ENCODE data around the gene ADARB1. TPM values are rescaled to one million over a fixed set of nuclear protein-coding genes. Genes with fewer than 3 reads are reported as not detected.

The ADARB1 gene
- polyA plus RNA-seq, 1 donor (not counting 4 experiments of a cell fraction or from before 2014, with no cell fraction given): 13.0 TPM

GRCh38 chr21:45213392-45213791 is 139.0 kb downstream of the ADARB1 start:
- H3K27me3 ChIP-seq (ENCODE audit: control insufficient read depth, extremely low read depth, insufficient read depth, low read length): no peaks in the 10 kb centered on the region
- dilution Hi-C loops (cut with MboI; ENCODE audit: extremely low pct_ligation_motif_present, low sequenced_read_pairs): no loop called here
- no peak for FAIRE-seq
- no peak overlapping the region for H3K4me3 ChIP-seq (ENCODE audit: control insufficient read depth in 2 of 3, extremely low read depth in 1 of 3, insufficient read depth in 2 of 3, low read depth in 1 of 3, low read length in 3 of 3)
- no peak for DNase-seq (ENCODE audit: low read depth, low spot score)
- no peaks in the 10 kb centered on the region for H4K20me1 ChIP-seq (ENCODE audit: control insufficient read depth, extremely low read depth, insufficient read depth, low read length)
- no peaks in the 10 kb centered on the region for H3K79me2 ChIP-seq (ENCODE audit: control insufficient read depth, insufficient read depth, low read length)
- no peaks in the 10 kb centered on the region for H3K9me1 ChIP-seq (ENCODE audit: control insufficient read depth, extremely low read depth, insufficient read depth, low read length)
- no peak overlapping the region for H3K4me2 ChIP-seq (ENCODE audit: control insufficient read depth, extremely low read depth, insufficient read depth, low read depth, low read length)
- no peak overlapping the region for H2AFZ ChIP-seq (ENCODE audit: control insufficient read depth, low read length)
- no peaks in the 10 kb centered on the region for H3K9me3 ChIP-seq (ENCODE audit: control insufficient read depth, low read depth, low read length)
- no peak overlapping the region for H3K27ac ChIP-seq (ENCODE audit: control insufficient read depth, insufficient read depth, low read length)
- no peaks in the 10 kb centered on the region for H3K4me1 ChIP-seq (ENCODE audit: control insufficient read depth, extremely low read depth, insufficient read depth, low read length)
- TF ChIP-seq EZH2 (IDR thresholded peaks at IDR 0.05; ENCODE audit: low read length) (no peak), CTCF (optimal IDR thresholded peaks at IDR 0.05 in 1 of 3, IDR thresholded peaks at IDR 0.05 in 1 of 3, conservative IDR thresholded peaks at IDR 0.05 in 1 of 3; ENCODE audit: extremely low read depth in 1 of 3, insufficient read depth in 2 of 3, low read length in 3 of 3) (no peak)
- peaks cover 4 to 14% of the 10 kb centered on the region in 2 experiments for H3K36me3 ChIP-seq (ENCODE audit: control insufficient read depth in 2 of 2, extremely low read depth in 1 of 2, insufficient read depth in 2 of 2, low read length in 2 of 2)
- H3K9ac ChIP-seq (ENCODE audit: control insufficient read depth, extremely low read depth, insufficient read depth, low read length): no peak overlapping the region

GRCh38 chr21:45215213-45215612 is 140.8 kb downstream of the ADARB1 start:
- H3K9me3 ChIP-seq (ENCODE audit: control insufficient read depth, low read depth, low read length): no peaks in the 10 kb centered on the region
- no peaks in the 10 kb centered on the region for H3K9me1 ChIP-seq (ENCODE audit: control insufficient read depth, extremely low read depth, insufficient read depth, low read length)
- H3K27ac ChIP-seq (ENCODE audit: control insufficient read depth, insufficient read depth, low read length): no peak overlapping the region
- dilution Hi-C loops (cut with MboI; ENCODE audit: extremely low pct_ligation_motif_present, low sequenced_read_pairs): no loop called here
- H3K4me2 ChIP-seq (ENCODE audit: control insufficient read depth, extremely low read depth, insufficient read depth, low read depth, low read length): no peak overlapping the region
- TF ChIP-seq CTCF (optimal IDR thresholded peaks at IDR 0.05 in 1 of 3, IDR thresholded peaks at IDR 0.05 in 1 of 3, conservative IDR thresholded peaks at IDR 0.05 in 1 of 3; ENCODE audit: extremely low read depth in 1 of 3, insufficient read depth in 2 of 3, low read length in 3 of 3): no peak
- no peak for TF ChIP-seq EZH2 (IDR thresholded peaks at IDR 0.05; ENCODE audit: low read length)
- H3K9ac ChIP-seq (ENCODE audit: control insufficient read depth, extremely low read depth, insufficient read depth, low read length): no peak overlapping the region
- peaks cover 4 to 12% of the 10 kb centered on the region in 2 experiments for H3K36me3 ChIP-seq (ENCODE audit: control insufficient read depth in 2 of 2, extremely low read depth in 1 of 2, insufficient read depth in 2 of 2, low read length in 2 of 2)
- FAIRE-seq: no peak
- no peak overlapping the region for H3K4me3 ChIP-seq (ENCODE audit: control insufficient read depth in 2 of 3, extremely low read depth in 1 of 3, insufficient read depth in 2 of 3, low read depth in 1 of 3, low read length in 3 of 3)
- no peak for DNase-seq (ENCODE audit: low read depth, low spot score)
- no peak overlapping the region for H2AFZ ChIP-seq (ENCODE audit: control insufficient read depth, low read length)
- no peaks in the 10 kb centered on the region for H3K79me2 ChIP-seq (ENCODE audit: control insufficient read depth, insufficient read depth, low read length)
- H3K27me3 ChIP-seq (ENCODE audit: control insufficient read depth, extremely low read depth, insufficient read depth, low read length): no peaks in the 10 kb centered on the region
- H3K4me1 ChIP-seq (ENCODE audit: control insufficient read depth, extremely low read depth, insufficient read depth, low read length): peaks cover 4% of the 10 kb centered on the region
- H4K20me1 ChIP-seq (ENCODE audit: control insufficient read depth, extremely low read depth, insufficient read depth, low read length): no peaks in the 10 kb centered on the region
